ENCODE measurements around the gene APOBEC2.

Gene APOBEC2

DNA sequence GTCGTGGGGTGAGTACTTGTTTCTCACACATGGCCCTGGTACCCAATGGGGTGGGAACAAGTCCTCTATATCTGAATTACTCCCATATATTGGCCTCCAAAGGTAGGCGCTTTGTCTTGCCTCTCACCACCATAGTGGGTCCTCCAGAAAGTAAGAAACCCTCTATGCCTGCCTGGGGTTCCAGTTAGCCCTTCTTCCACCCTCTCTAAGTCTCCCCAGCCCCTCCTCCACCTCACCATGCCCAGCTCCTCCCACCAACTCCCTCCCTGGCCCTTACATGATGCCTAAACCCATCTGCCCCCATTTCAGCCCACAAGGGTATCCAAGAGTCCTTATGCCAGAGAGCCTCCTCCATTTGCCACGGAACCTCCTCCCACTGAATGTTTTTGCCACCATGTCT is 9.9 kb upstream of the APOBEC2 start:
- TF ChIP-seq EZH2phosphoT487 (IDR thresholded peaks at IDR 0.05; ENCODE audit: low read depth): no peak
- TF ChIP-seq CTCF (IDR thresholded peaks at IDR 0.05; ENCODE audit: low read depth, low read length): no peak

DNA sequence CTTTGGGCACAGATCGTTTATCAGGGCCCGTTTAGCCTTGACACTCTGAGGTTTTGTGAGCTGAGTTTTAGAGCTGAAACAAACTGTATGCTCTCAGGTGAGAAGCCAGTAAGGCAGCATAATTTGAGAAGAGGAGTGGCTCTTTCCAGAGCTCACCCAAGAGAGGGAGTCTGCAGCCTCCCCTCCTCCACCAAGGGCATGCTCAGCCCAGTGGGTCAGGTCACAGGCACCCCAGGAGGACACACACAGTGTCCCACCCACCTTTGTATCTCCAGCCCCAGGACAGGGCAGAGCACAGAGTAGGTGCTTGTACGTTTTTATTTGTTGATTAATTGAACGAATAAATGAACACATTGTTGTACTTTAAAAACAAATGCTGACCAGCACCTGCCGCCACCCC is 7.3 kb upstream of the APOBEC2 start:
- Histone ChIP-seq H3K4me2 (ENCODE audit: low read length) (no peak overlapping the region), H3K27ac (ENCODE audit: low read length) (no peak overlapping the region), H3K4me3 (ENCODE audit: low read length) (no peak overlapping the region), H4K20me1 (ENCODE audit: insufficient read depth, low read length) (no peaks in the 10 kb centered on the region), H2AFZ (ENCODE audit: low read depth, low read length) (no peak overlapping the region), H3K27me3 (ENCODE audit: low read depth, low read length) (no peaks in the 10 kb centered on the region), H3K79me2 (ENCODE audit: low read length) (no peaks in the 10 kb centered on the region), H3K4me1 (ENCODE audit: low read length) (peaks cover 4% of the 10 kb centered on the region), H3K9ac (ENCODE audit: low read length) (no peak overlapping the region), H3K9me3 (ENCODE audit: insufficient read depth, low read length) (no peaks in the 10 kb centered on the region), H3K36me3 (replicated peaks; ENCODE audit: low read depth, low read length) (no peaks in the 10 kb centered on the region)
- TF ChIP-seq CTCF (IDR thresholded peaks at IDR 0.05; ENCODE audit: low read depth, low read length) (no peak), EZH2phosphoT487 (IDR thresholded peaks at IDR 0.05; ENCODE audit: low read depth) (no peak)

More for the DNA sequence above, 9.9 kb upstream of the APOBEC2 start:
- Histone ChIP-seq H3K27me3 (ENCODE audit: low read depth, low read length) (0 out of 2 replicates have a peak, but pooled peaks cover 6% of the 10 kb centered on the region), H4K20me1 (ENCODE audit: insufficient read depth, low read length) (no peaks in the 10 kb centered on the region), H3K79me2 (ENCODE audit: low read length) (no peaks in the 10 kb centered on the region), H3K36me3 (replicated peaks; ENCODE audit: low read depth, low read length) (no peaks in the 10 kb centered on the region), H2AFZ (ENCODE audit: low read depth, low read length) (no peak overlapping the region), H3K9ac (ENCODE audit: low read length) (no peak overlapping the region), H3K27ac (ENCODE audit: low read length) (no peak overlapping the region), H3K4me3 (ENCODE audit: low read length) (no peak overlapping the region), H3K4me2 (ENCODE audit: low read length) (no peak overlapping the region), H3K9me3 (ENCODE audit: insufficient read depth, low read length) (no peaks in the 10 kb centered on the region), H3K4me1 (ENCODE audit: low read length) (peaks cover 18% of the 10 kb centered on the region)

GRCh38 chr6:41046084-41046483 is 6.9 kb upstream of the APOBEC2 start:
- no peaks in the 10 kb centered on the region for H3K27me3 ChIP-seq (ENCODE audit: low read depth, low read length)
- H3K9ac ChIP-seq (ENCODE audit: low read length): no peak overlapping the region
- H3K27ac ChIP-seq (ENCODE audit: low read length): no peak overlapping the region
- H3K79me2 ChIP-seq (ENCODE audit: low read length): no peaks in the 10 kb centered on the region
- H3K4me1 ChIP-seq (ENCODE audit: low read length): peaks cover under 1% of the 10 kb centered on the region; the same call in 1 of the 2 replicates
- no peak overlapping the region for H3K4me2 ChIP-seq (ENCODE audit: low read length)
- H3K4me3 ChIP-seq (ENCODE audit: low read length): no peak overlapping the region
- no peak overlapping the region for H2AFZ ChIP-seq (ENCODE audit: low read depth, low read length)
- H3K9me3 ChIP-seq (ENCODE audit: insufficient read depth, low read length): no peaks in the 10 kb centered on the region
- H3K36me3 ChIP-seq (replicated peaks; ENCODE audit: low read depth, low read length): no peaks in the 10 kb centered on the region
- TF ChIP-seq EZH2phosphoT487 (IDR thresholded peaks at IDR 0.05; ENCODE audit: low read depth) (no peak), CTCF (IDR thresholded peaks at IDR 0.05; ENCODE audit: low read depth, low read length) (no peak)
- H4K20me1 ChIP-seq (ENCODE audit: insufficient read depth, low read length): no peaks in the 10 kb centered on the region

- no peaks in the 10 kb centered on the region for H3K36me3 ChIP-seq (replicated peaks; ENCODE audit: low read depth, low read length)
- H4K20me1 ChIP-seq (ENCODE audit: insufficient read depth, low read length): no peaks in the 10 kb centered on the region
- H2AFZ ChIP-seq (ENCODE audit: low read depth, low read length): no peak overlapping the region
- H3K9me3 ChIP-seq (ENCODE audit: insufficient read depth, low read length): no peaks in the 10 kb centered on the region
- no peak overlapping the region for H3K9ac ChIP-seq (ENCODE audit: low read length)
- H3K4me3 ChIP-seq (ENCODE audit: low read length): no peak overlapping the region
- peaks cover 6% of the 10 kb centered on the region for H3K4me1 ChIP-seq (ENCODE audit: low read length)
- H3K27me3 ChIP-seq (ENCODE audit: low read depth, low read length): no peaks in the 10 kb centered on the region
- H3K79me2 ChIP-seq (ENCODE audit: low read length): no peaks in the 10 kb centered on the region
- H3K27ac ChIP-seq (ENCODE audit: low read length): no peak overlapping the region
- TF ChIP-seq EZH2phosphoT487 (IDR thresholded peaks at IDR 0.05; ENCODE audit: low read depth): no peak
- TF ChIP-seq CTCF (IDR thresholded peaks at IDR 0.05; ENCODE audit: low read depth, low read length): no peak
- no peak overlapping the region for H3K4me2 ChIP-seq (ENCODE audit: low read length)
Observed at GRCh38 chr6:41047306-41047705, 5.7 kb upstream of the APOBEC2 start.

Measured in OCI-LY3 (cell line).